H1 (cell line): ENCODE measurements around the gene TYK2. TPM values are rescaled to one million over a fixed set of nuclear protein-coding genes. Genes with fewer than 3 reads are reported as not detected.

Source experiments
- CBX8 ChIP-seq: fragments of 300-800, 300-1000 bp; sonication (generic); IDR thresholded peaks from 2 replicates; pipeline ENCODE4 v1.7.1; 2016; ENCODE audit warnings: low read depth, low read length, borderline replicate concordance
- CEBPB ChIP-seq: IDR thresholded peaks from 2 replicates; pipeline ENCODE4 v1.6.1; 2012; ENCODE audit warnings: low read depth, low read length
- EGR1 ChIP-seq: IDR thresholded peaks from 2 replicates; pipeline ENCODE4 v1.6.1; 2011; ENCODE audit warnings: low read depth, low read length, borderline replicate concordance
- POLR2AphosphoS5 ChIP-seq: IDR thresholded peaks from 2 replicates; pipeline ENCODE4 v1.6.1; 2011; ENCODE audit warnings: low read depth, low read length
- RBBP5 ChIP-seq: IDR thresholded peaks from 2 replicates; pipeline ENCODE4 v1.7.1; 2012; ENCODE audit warnings: low read depth, mild to moderate bottlenecking, inconsistent platforms, low read length, moderate library complexity, borderline replicate concordance
- SAP30 ChIP-seq: fragments of 300-600 bp; sonication (generic); IDR thresholded peaks from 2 replicates; pipeline ENCODE4 v1.7.1; 2012; ENCODE audit warnings: low read length, moderate library complexity, mild to moderate bottlenecking, inconsistent platforms; ENCODE audit not compliant: insufficient read depth, insufficient replicate concordance
- TCF12 ChIP-seq: IDR thresholded peaks from 2 replicates; pipeline ENCODE4 v1.6.1; 2011; ENCODE audit warnings: low read depth, mild to moderate bottlenecking, low read length
- polyA plus RNA-seq, 7 experiments: library from polyadenylated mRNA; depleted of rRNA in 3 of 7; stranded (reverse) in 5 of 7; unstranded in 2 of 7; fragments of >200 nt in 5 of 7; fragments of 200-250 nt in 2 of 7; gene quantifications; 1 replicate in 5 of 7; 2 replicates in 1 of 7; 4 replicates in 1 of 7; pipeline versions ENCODE4 v1.2.1 to v1.2.3, GENCODE V29; 2011 to 2013; ENCODE audit warnings: missing spikeins in 2 of 7, mixed read lengths in 2 of 7
- total RNA-seq: library from RNA; stranded (reverse); fragmentation: NEBNext Ultra II Directional; extraction: Animal tissue kit (Norgen Biotek cat#: 25700); gene quantifications from 2 replicates; pipeline ENCODE4 v1.2.1, GENCODE V29; 2021
- TF ChIP-seq, protein P1 (sequence below): IDR thresholded peaks from 2 replicates; pipeline ENCODE4 v1.6.1; 2012; ENCODE audit warnings: inconsistent platforms

Gene TYK2
- total and polyA plus RNA-seq, 2 of the 8 experiments (the other 6 are each of a cell fraction or from before 2014, with no cell fraction given), result 32.1 to 40.8 TPM

GRCh38 chr19:10403137-10404021 is 23.0 kb upstream of the TYK2 start, which contains the start of gene CDC37 (continued):
- peak; percentile 91; the same call in 1 of the 2 replicates for TF ChIP-seq POLR2AphosphoS5
- peak; percentile 43; the same call in 1 of the 2 replicates for TF ChIP-seq RBBP5
- no peak for TF ChIP-seq CBX8
- no peak for TF ChIP-seq TCF12
- TF ChIP-seq, protein P1, sequence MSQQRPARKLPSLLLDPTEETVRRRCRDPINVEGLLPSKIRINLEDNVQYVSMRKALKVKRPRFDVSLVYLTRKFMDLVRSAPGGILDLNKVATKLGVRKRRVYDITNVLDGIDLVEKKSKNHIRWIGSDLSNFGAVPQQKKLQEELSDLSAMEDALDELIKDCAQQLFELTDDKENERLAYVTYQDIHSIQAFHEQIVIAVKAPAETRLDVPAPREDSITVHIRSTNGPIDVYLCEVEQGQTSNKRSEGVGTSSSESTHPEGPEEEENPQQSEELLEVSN, result no peak
- TF ChIP-seq SAP30, result peak; percentile 92
- TF ChIP-seq EGR1, result no peak
- no peak for TF ChIP-seq CEBPB
